ENCODE results near the gene PPP2R3A.

GRCh38 chr3:136134091-136134490 is 168.6 kb downstream of the PPP2R3A start:
- no peak for TF ChIP-seq CTCF (IDR thresholded peaks at IDR 0.05 in 4 of 5, conservative IDR thresholded peaks at IDR 0.05 in 1 of 5)
- no peak for TF ChIP-seq POLR2A (IDR thresholded peaks at IDR 0.05)

Data from gastrocnemius medialis (tissue), 4 donors.